ENCODE data around the gene CIAO1. TPM values are rescaled to one million over a fixed set of nuclear protein-coding genes. Genes with fewer than 3 reads are reported as not detected.

Gene CIAO1
- total RNA-seq, 6 donors from 2014 or later: 69.0 to 169 (median 91.0) TPM

- DNase-seq (no peak), ATAC-seq (ENCODE audit: low FRiP score in 2 of 2) (no peak)
- TF ChIP-seq POLR2A (IDR thresholded peaks at IDR 0.05) (no peak), EP300 (IDR thresholded peaks at IDR 0.05) (no peak), POLR2AphosphoS5 (IDR thresholded peaks at IDR 0.05) (no peak), CTCF (IDR thresholded peaks at IDR 0.05) (no peak)
- Histone ChIP-seq H3K27ac (peak overlapping the region in 3 of 4 donors; percentile 37 to 96 (median 95)), H3K4me3 (peak overlapping the region in 3 of 4 donors; percentile 74 to 94 (median 90)), H3K4me1 (peaks cover 54 to 67% (median 58%) of the 10 kb centered on the region in 4 donors), H3K36me3 (peaks cover 13 to 30% (median 15%) of the 10 kb centered on the region in 4 donors), H3K27me3 (no peaks in the 10 kb centered on the region), H3K9me3 (no peaks in the 10 kb centered on the region)
- WGBS, 2 donors: 63 to 65% methylated on average over 4 of the region's 4 CpGs
Observed at GRCh38 chr2:96264086-96264485, 1.9 kb upstream of the CIAO1 start.

- DNase-seq (peak in 1 of 2 donors; percentile 34), ATAC-seq (ENCODE audit: low FRiP score in 2 of 2) (no peak)
- WGBS, 2 donors: 24 to 39% methylated on average over 10 to 18 of the region's 33 CpGs
- peak overlapping the region; percentile 89 to 99 (median 96) for H3K27ac ChIP-seq
- no peaks in the 10 kb centered on the region for H3K27me3 ChIP-seq
- H3K36me3 ChIP-seq: peaks cover 13 to 36% (median 23%) of the 10 kb centered on the region in 4 donors
- H3K4me3 ChIP-seq: peak overlapping the region; percentile 74 to 98 (median 92)
- H3K4me1 ChIP-seq: peaks cover 46 to 60% (median 51%) of the 10 kb centered on the region in 4 donors
- TF ChIP-seq POLR2AphosphoS5 (IDR thresholded peaks at IDR 0.05): no peak
- TF ChIP-seq CTCF (IDR thresholded peaks at IDR 0.05): peak in 1 of 6 experiments; percentile 31
- H3K9me3 ChIP-seq: no peaks in the 10 kb centered on the region
Observed at GRCh38 chr2:96264656-96265348, 1.2 kb upstream of the CIAO1 start.

- Histone ChIP-seq H3K27me3 (no peaks in the 10 kb centered on the region), H3K27ac (peak overlapping the region; percentile 89 to 99 (median 96)), H3K4me3 (peak overlapping the region; percentile 74 to 98 (median 92)), H3K9me3 (no peaks in the 10 kb centered on the region), H3K4me1 (peaks cover 41 to 54% (median 45%) of the 10 kb centered on the region in 4 donors), H3K36me3 (peaks cover 13 to 42% (median 25%) of the 10 kb centered on the region in 4 donors)
- DNase-seq: peak; percentile 67 to 90
- no peak for TF ChIP-seq POLR2A (IDR thresholded peaks at IDR 0.05)
- TF ChIP-seq EP300 (IDR thresholded peaks at IDR 0.05): no peak
- no peak for TF ChIP-seq POLR2AphosphoS5 (IDR thresholded peaks at IDR 0.05)
- no peak for TF ChIP-seq CTCF (IDR thresholded peaks at IDR 0.05)
- 0 to 1% methylated on average over 11 to 23 of the region's 49 CpGs for WGBS, 2 donors
- peak; percentile 1 to 49 for ATAC-seq (ENCODE audit: low FRiP score in 2 of 2)
Observed at GRCh38 chr2:96265349-96265839, 631 bp upstream of the CIAO1 start.

GRCh38 chr2:96267159-96267971 is 1.3 kb downstream of the CIAO1 start:
- Histone ChIP-seq H3K4me1 (peaks cover 28 to 41% (median 32%) of the 10 kb centered on the region in 4 donors), H3K36me3 (peaks cover 23 to 56% (median 40%) of the 10 kb centered on the region in 4 donors), H3K27ac (peak overlapping the region in 1 of 4 donors; percentile 24), H3K4me3 (peak overlapping the region in 3 of 4 donors; percentile 74 to 94 (median 90)), H3K27me3 (no peaks in the 10 kb centered on the region), H3K9me3 (no peaks in the 10 kb centered on the region)
- ATAC-seq (ENCODE audit: low FRiP score in 2 of 2): no peak
- 75 to 79% methylated on average over 10 to 12 of the region's 12 CpGs for WGBS, 2 donors
- DNase-seq: peak in 1 of 2 donors; percentile 57
- no peak for TF ChIP-seq POLR2AphosphoS5 (IDR thresholded peaks at IDR 0.05)
- peak in 2 of 6 experiments; percentile 31 to 33 for TF ChIP-seq CTCF (IDR thresholded peaks at IDR 0.05)

All from upper lobe of left lung (tissue), 6 donors.